Measurements from ENCODE around the gene DAAM2.

DNA sequence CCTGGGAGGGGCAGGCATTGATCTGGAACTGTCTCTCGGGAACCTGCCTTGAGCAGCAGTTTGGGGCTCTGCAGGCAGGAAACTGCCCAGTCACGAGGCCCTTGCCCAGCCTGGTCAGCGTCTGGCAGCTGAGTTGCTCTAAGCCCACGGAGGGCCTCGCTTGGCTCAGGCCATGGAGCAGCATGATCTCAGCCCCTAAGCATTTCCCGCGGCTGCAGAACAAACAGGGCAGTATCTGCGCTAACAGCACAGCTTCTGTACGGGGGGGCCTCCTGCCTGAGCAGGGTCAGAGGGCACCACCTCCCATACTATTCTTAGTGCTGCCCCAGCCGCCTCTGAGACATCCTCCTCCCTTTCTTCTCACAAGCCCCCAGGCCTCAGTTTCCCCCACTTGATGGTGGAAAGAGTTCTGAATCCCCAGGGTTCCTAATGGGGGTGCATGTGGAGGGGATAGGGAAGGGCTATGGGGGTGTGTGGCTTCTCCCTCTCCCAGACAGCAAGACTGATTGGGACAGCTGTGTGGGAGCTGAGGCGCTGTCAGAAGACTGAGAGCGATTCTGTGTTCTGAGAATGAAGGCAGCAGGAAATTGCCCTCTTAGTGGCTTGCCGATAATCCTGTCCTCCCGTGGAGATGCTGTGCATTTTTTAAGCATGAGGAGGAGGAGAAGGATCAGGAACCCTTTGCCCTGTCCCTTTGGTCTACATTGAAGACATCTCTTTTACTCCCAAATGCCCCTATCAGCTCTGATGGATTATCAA, 95.7 kb downstream of the DAAM2 start:
- TF ChIP-seq, protein P1, sequence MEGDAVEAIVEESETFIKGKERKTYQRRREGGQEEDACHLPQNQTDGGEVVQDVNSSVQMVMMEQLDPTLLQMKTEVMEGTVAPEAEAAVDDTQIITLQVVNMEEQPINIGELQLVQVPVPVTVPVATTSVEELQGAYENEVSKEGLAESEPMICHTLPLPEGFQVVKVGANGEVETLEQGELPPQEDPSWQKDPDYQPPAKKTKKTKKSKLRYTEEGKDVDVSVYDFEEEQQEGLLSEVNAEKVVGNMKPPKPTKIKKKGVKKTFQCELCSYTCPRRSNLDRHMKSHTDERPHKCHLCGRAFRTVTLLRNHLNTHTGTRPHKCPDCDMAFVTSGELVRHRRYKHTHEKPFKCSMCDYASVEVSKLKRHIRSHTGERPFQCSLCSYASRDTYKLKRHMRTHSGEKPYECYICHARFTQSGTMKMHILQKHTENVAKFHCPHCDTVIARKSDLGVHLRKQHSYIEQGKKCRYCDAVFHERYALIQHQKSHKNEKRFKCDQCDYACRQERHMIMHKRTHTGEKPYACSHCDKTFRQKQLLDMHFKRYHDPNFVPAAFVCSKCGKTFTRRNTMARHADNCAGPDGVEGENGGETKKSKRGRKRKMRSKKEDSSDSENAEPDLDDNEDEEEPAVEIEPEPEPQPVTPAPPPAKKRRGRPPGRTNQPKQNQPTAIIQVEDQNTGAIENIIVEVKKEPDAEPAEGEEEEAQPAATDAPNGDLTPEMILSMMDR (optimal IDR thresholded peaks at IDR 0.05 in 1 of 3, IDR thresholded peaks at IDR 0.05 in 1 of 3, conservative IDR thresholded peaks at IDR 0.05 in 1 of 3; ENCODE audit: extremely low read depth in 1 of 3, insufficient read depth in 2 of 3, low read length in 3 of 3), result no peak
- no peak for TF ChIP-seq EZH2 (IDR thresholded peaks at IDR 0.05; ENCODE audit: low read length)
